K562 (cell line): ENCODE data around the gene G6PD. TPM values are rescaled to one million over a fixed set of nuclear protein-coding genes. Genes with fewer than 3 reads are reported as not detected.

Experiments
- BRF1 ChIP-seq: IDR thresholded peaks from 3 replicates; pipeline ENCODE4 v1.6.1; 2011; ENCODE audit warnings: borderline replicate concordance, mild to moderate bottlenecking; ENCODE audit not compliant: insufficient read length; ENCODE audit errors: extremely low read depth
- CC2D1A ChIP-seq: fragments of 450-650 bp; IDR thresholded peaks from 2 replicates; pipeline ENCODE4 v1.6.1; 2017; ENCODE audit warnings: mild to moderate bottlenecking
- HDAC3 ChIP-seq: fragments of 450-650 bp; IDR thresholded peaks from 2 replicates; pipeline ENCODE4 v1.6.1; 2018; ENCODE audit warnings: borderline replicate concordance, mild to moderate bottlenecking, moderate library complexity; ENCODE audit not compliant: partially characterized antibody
- HSF4 ChIP-seq: fragments of 250-450 bp; sonication (Bioruptor Pico); IDR thresholded peaks from 2 replicates; pipeline ENCODE4 v2.1.2; 2022; ENCODE audit warnings: mild to moderate bottlenecking, moderate library complexity, borderline replicate concordance
- POLR3G ChIP-seq: IDR thresholded peaks from 2 replicates; pipeline ENCODE4 v1.6.1; 2011; ENCODE audit not compliant: insufficient read length, insufficient replicate concordance; ENCODE audit errors: extremely low read depth
- RBFOX2 ChIP-seq: fragments of 200-400 bp; formaldehyde crosslinking; IDR thresholded peaks from 2 replicates; pipeline ENCODE4 v1.6.1; 2017; ENCODE audit warnings: low read depth, mild to moderate bottlenecking, low read length, moderate library complexity
- SAP30 ChIP-seq: fragments of 200-600 bp; sonication (generic); IDR thresholded peaks from 2 replicates; pipeline ENCODE4 v1.6.1; 2012; ENCODE audit warnings: borderline replicate concordance, low read depth, mild to moderate bottlenecking, moderate library complexity, low read length, control low read depth, inconsistent platforms; ENCODE audit not compliant: insufficient read depth, poor library complexity, severe bottlenecking
- XRCC5 ChIP-seq: fragments of 200-400 bp; formaldehyde crosslinking; IDR thresholded peaks from 2 replicates; pipeline ENCODE4 v1.6.1; 2017; ENCODE audit warnings: low read depth, mild to moderate bottlenecking, low read length
- ZNF282 ChIP-seq: sonication (generic); formaldehyde crosslinking; IDR thresholded peaks from 2 replicates; pipeline ENCODE4 v1.8.1; 2023; ENCODE audit warnings: missing genetic modification reagents
- ZNF586 ChIP-seq: fragments of 450-650 bp; formaldehyde crosslinking; conservative IDR thresholded peaks from 2 replicates; pipeline ENCODE4 v1.4.0; 2020; ENCODE audit warnings: mild to moderate bottlenecking, moderate library complexity
- ZNF79 ChIP-seq: fragments of 250-450 bp; sonication (Bioruptor Pico); IDR thresholded peaks from 2 replicates; pipeline ENCODE4 v1.4.0; 2020; ENCODE audit warnings: low read depth, mild to moderate bottlenecking, moderate library complexity
- ZSCAN29 ChIP-seq: fragments of 450-650 bp; IDR thresholded peaks from 2 replicates; pipeline ENCODE4 v1.6.1; 2017
- polyA plus RNA-seq, 8 experiments: library from polyadenylated mRNA; depleted of rRNA in 4 of 8; stranded (reverse) in 5 of 8; unstranded in 3 of 8; fragments of >200 nt; fragmentation: Nextera tagmentation in 2 of 8; fragmentation: Illumina TruSeq in 1 of 8; extraction: Ambion mirVana in 2 of 8; extraction: Trizol in 1 of 8; gene quantifications; 2 replicates each; pipeline versions ENCODE4 v1.2.1 to v1.2.3, GENCODE V29; 2011 to 2014; ENCODE audit warnings: inconsistent platforms in 1 of 8, missing spikeins in 1 of 8
- total RNA-seq, 7 experiments: library from RNA; depleted of rRNA in 6 of 7; stranded (reverse); fragments of >200 nt in 6 of 7; fragmentation: Illumina TruSeq in 2 of 7; extraction: Trizol in 2 of 7; gene quantifications; 2 replicates each; pipeline versions ENCODE4 v1.2.1 to v1.2.3, GENCODE V29; 2011 to 2021; ENCODE audit warnings: low replicate concordance in 1 of 7
- TF ChIP-seq, protein P1 (sequence below): sonication (generic); formaldehyde crosslinking; IDR thresholded peaks from 2 replicates; pipeline ENCODE4 v1.8.0; 2022; ENCODE audit warnings: missing genetic modification reagents, mild to moderate bottlenecking, borderline replicate concordance
- TF ChIP-seq, protein P2 (sequence below): fragments of 450-650 bp; IDR thresholded peaks from 2 replicates; pipeline ENCODE4 v1.6.1; 2014; ENCODE audit warnings: low read depth, mild to moderate bottlenecking, moderate library complexity, borderline replicate concordance
- TF ChIP-seq, protein P3 (sequence below): sonication (generic); formaldehyde crosslinking; IDR thresholded peaks from 2 replicates; pipeline ENCODE4 v1.8.1; 2023; ENCODE audit warnings: mild to moderate bottlenecking, missing genetic modification reagents
- TF ChIP-seq, protein P4 (sequence below), 2 experiments: fragments of 200-800 bp in 1 of 2; sonication (Bioruptor generic) in 1 of 2; sonication (generic) in 1 of 2; formaldehyde crosslinking in 1 of 2; IDR thresholded peaks in 1 of 2; conservative IDR thresholded peaks in 1 of 2; 2 replicates each; pipeline versions ENCODE4 v1.5.0 to v1.6.1; 2016 to 2020; ENCODE audit warnings: missing compliant biosample characterization in 1 of 2, missing genetic modification characterization in 1 of 2, missing genetic modification reagents in 1 of 2
- TF ChIP-seq, protein P5 (sequence below): fragments of 450-650 bp; IDR thresholded peaks from 2 replicates; pipeline ENCODE4 v1.6.1; 2016; ENCODE audit warnings: missing biosample characterization, missing genetic modification characterization

G6PD gene
- total and polyA plus RNA-seq, 9 of the 15 experiments (the other 6 are each of a cell fraction or from before 2014, with no cell fraction given): 2.9 to 222 (median 66.4) TPM

DNA sequence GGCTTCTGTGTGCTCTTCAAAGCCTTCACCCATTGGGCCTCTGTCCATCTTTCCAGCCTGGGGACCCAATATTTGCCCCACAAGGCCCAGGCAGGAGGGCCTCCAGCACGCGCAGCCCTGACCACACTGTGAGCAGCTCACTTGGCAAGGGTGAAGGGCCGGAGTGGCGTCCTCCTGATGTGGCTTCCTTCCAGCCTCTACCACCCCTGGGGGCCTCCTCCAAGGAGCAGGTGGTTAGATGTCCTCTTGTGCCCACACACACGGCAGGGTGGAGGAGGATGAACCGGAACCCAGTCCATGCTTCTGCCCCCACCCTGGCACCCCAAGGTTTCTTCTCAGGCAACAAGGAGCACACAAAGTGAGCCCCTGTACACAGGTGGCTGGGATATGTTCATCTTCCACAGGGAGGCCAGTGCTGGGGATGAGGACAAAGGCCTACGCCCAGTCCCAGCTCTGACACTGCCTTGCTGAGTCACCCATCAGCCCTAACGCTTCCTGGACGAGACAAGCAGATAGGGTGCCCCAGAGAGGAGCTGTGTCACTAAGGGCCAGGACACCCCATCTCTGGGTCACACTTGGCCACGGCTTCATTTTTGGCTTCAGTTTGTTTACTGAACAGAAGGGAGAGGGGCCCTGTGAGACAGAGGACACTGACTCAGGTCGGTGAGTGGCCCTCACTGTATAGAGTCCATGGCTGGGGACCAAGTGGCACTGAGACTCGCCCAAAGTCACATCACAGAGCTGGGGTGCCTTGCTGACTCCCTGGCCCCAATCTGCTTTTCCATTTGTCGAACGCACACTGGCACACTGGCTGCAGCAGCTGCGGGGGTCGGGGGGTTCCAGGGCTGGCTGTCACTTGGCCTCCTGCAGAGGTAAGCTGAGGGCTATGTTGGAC is 62.1 kb downstream of the G6PD start (continued):
- TF ChIP-seq POLR3G (no peak), RBFOX2 (peak; percentile 62), ZSCAN29 (no peak), ZNF79 (CRISPR knock-in tag) (no peak), ZNF586 (CRISPR knock-in tag) (no peak), ZNF282 (no peak), XRCC5 (no peak), SAP30 (no peak), BRF1 (no peak), HDAC3 (no peak), CC2D1A (no peak), HSF4 (CRISPR knock-in tag) (no peak)
- TF ChIP-seq, protein P1, sequence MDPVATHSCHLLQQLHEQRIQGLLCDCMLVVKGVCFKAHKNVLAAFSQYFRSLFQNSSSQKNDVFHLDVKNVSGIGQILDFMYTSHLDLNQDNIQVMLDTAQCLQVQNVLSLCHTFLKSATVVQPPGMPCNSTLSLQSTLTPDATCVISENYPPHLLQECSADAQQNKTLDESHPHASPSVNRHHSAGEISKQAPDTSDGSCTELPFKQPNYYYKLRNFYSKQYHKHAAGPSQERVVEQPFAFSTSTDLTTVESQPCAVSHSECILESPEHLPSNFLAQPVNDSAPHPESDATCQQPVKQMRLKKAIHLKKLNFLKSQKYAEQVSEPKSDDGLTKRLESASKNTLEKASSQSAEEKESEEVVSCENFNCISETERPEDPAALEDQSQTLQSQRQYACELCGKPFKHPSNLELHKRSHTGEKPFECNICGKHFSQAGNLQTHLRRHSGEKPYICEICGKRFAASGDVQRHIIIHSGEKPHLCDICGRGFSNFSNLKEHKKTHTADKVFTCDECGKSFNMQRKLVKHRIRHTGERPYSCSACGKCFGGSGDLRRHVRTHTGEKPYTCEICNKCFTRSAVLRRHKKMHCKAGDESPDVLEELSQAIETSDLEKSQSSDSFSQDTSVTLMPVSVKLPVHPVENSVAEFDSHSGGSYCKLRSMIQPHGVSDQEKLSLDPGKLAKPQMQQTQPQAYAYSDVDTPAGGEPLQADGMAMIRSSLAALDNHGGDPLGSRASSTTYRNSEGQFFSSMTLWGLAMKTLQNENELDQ (CRISPR knock-in tag): no peak
- TF ChIP-seq, protein P2, sequence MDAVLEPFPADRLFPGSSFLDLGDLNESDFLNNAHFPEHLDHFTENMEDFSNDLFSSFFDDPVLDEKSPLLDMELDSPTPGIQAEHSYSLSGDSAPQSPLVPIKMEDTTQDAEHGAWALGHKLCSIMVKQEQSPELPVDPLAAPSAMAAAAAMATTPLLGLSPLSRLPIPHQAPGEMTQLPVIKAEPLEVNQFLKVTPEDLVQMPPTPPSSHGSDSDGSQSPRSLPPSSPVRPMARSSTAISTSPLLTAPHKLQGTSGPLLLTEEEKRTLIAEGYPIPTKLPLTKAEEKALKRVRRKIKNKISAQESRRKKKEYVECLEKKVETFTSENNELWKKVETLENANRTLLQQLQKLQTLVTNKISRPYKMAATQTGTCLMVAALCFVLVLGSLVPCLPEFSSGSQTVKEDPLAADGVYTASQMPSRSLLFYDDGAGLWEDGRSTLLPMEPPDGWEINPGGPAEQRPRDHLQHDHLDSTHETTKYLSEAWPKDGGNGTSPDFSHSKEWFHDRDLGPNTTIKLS: no peak
- TF ChIP-seq, protein P3, sequence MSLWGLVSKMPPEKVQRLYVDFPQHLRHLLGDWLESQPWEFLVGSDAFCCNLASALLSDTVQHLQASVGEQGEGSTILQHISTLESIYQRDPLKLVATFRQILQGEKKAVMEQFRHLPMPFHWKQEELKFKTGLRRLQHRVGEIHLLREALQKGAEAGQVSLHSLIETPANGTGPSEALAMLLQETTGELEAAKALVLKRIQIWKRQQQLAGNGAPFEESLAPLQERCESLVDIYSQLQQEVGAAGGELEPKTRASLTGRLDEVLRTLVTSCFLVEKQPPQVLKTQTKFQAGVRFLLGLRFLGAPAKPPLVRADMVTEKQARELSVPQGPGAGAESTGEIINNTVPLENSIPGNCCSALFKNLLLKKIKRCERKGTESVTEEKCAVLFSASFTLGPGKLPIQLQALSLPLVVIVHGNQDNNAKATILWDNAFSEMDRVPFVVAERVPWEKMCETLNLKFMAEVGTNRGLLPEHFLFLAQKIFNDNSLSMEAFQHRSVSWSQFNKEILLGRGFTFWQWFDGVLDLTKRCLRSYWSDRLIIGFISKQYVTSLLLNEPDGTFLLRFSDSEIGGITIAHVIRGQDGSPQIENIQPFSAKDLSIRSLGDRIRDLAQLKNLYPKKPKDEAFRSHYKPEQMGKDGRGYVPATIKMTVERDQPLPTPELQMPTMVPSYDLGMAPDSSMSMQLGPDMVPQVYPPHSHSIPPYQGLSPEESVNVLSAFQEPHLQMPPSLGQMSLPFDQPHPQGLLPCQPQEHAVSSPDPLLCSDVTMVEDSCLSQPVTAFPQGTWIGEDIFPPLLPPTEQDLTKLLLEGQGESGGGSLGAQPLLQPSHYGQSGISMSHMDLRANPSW (CRISPR knock-in tag): no peak
- TF ChIP-seq, protein P4, sequence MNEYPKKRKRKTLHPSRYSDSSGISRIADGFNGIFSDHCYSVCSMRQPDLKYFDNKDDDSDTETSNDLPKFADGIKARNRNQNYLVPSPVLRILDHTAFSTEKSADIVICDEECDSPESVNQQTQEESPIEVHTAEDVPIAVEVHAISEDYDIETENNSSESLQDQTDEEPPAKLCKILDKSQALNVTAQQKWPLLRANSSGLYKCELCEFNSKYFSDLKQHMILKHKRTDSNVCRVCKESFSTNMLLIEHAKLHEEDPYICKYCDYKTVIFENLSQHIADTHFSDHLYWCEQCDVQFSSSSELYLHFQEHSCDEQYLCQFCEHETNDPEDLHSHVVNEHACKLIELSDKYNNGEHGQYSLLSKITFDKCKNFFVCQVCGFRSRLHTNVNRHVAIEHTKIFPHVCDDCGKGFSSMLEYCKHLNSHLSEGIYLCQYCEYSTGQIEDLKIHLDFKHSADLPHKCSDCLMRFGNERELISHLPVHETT (CRISPR knock-in tag; conservative IDR thresholded peaks at IDR 0.05 in 1 of 2, IDR thresholded peaks at IDR 0.05 in 1 of 2): no peak
- TF ChIP-seq, protein P5, sequence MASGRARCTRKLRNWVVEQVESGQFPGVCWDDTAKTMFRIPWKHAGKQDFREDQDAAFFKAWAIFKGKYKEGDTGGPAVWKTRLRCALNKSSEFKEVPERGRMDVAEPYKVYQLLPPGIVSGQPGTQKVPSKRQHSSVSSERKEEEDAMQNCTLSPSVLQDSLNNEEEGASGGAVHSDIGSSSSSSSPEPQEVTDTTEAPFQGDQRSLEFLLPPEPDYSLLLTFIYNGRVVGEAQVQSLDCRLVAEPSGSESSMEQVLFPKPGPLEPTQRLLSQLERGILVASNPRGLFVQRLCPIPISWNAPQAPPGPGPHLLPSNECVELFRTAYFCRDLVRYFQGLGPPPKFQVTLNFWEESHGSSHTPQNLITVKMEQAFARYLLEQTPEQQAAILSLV (tag): no peak
